Measurements from ENCODE around the gene COQ6.

- TF ChIP-seq GATA2 (IDR thresholded peaks at IDR 0.05; ENCODE audit: low read depth, low read length) = no peak
- TF ChIP-seq GATA3 (IDR thresholded peaks at IDR 0.05; ENCODE audit: low read depth, low read length) = no peak
Observed at GRCh38 chr14:73995977-73996378, 45.9 kb downstream of the COQ6 start.
